Thyroid gland (tissue), 4 donors: ENCODE results near the gene PDCD4.

Experiments
- POLR2A ChIP-seq, 2 donors: fragments of 450-650 bp; IDR thresholded peaks; one replicate each; pipeline ENCODE4 v1.6.1; 2017; ENCODE audit warnings: antibody characterized with exemption in 2 of 2, mild to moderate bottlenecking in 2 of 2, moderate library complexity in 1 of 2
- TF ChIP-seq, protein P1 (sequence below), 6 experiments: fragments of 200-600 bp in 3 of 6; fragments of 450-650 bp in 3 of 6; sonication (generic) in 3 of 6; IDR thresholded peaks; one replicate each; pipeline ENCODE4 v1.5.1; 2016 to 2019; ENCODE audit warnings: antibody characterized with exemption in 6 of 6, mild to moderate bottlenecking in 2 of 6, inconsistent platforms in 1 of 6, moderate library complexity in 1 of 6

DNA sequence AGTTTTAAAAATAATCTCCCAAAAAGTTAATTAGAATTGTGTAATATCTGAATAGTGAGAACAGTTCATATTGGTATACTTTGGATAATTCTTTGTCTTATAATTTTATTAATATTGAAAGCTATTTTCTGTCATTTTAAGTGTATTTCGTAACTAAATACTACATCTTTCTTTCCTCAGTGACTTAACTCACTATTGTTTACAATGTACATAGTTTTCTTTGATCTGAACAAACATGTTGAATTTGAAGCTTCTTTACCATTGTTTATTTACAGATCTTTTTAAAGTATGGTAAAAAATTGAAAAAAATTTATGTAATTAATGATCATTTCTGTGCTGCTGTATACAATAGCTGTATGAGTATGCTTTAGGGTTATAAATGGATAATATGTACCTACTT lies 5.1 kb downstream of the PDCD4 start:
- TF ChIP-seq, protein P1, sequence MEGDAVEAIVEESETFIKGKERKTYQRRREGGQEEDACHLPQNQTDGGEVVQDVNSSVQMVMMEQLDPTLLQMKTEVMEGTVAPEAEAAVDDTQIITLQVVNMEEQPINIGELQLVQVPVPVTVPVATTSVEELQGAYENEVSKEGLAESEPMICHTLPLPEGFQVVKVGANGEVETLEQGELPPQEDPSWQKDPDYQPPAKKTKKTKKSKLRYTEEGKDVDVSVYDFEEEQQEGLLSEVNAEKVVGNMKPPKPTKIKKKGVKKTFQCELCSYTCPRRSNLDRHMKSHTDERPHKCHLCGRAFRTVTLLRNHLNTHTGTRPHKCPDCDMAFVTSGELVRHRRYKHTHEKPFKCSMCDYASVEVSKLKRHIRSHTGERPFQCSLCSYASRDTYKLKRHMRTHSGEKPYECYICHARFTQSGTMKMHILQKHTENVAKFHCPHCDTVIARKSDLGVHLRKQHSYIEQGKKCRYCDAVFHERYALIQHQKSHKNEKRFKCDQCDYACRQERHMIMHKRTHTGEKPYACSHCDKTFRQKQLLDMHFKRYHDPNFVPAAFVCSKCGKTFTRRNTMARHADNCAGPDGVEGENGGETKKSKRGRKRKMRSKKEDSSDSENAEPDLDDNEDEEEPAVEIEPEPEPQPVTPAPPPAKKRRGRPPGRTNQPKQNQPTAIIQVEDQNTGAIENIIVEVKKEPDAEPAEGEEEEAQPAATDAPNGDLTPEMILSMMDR (IDR thresholded peaks at IDR 0.05), result no peak
- TF ChIP-seq POLR2A (IDR thresholded peaks at IDR 0.05), result no peak
